Stimulated activated CD8-positive, alpha-beta memory T cell treated with anti-CD3 and anti-CD28 coated beads, Interleukin-12 subunit alpha, Interleukin-12 subunit beta, amount 100 ng/mL, for 1 hour (primary cell): ENCODE data around the gene PLEKHG1.

Experiments
- DNase-seq: peaks from one replicate; pipeline ENCODE4 v3.0.0-alpha.2; 2020; ENCODE audit warnings: low read depth

The PLEKHG1 gene

GRCh38 chr6:150620244-150620643 lies 20.6 kb downstream of the PLEKHG1 start:
- no peak for DNase-seq

DNA sequence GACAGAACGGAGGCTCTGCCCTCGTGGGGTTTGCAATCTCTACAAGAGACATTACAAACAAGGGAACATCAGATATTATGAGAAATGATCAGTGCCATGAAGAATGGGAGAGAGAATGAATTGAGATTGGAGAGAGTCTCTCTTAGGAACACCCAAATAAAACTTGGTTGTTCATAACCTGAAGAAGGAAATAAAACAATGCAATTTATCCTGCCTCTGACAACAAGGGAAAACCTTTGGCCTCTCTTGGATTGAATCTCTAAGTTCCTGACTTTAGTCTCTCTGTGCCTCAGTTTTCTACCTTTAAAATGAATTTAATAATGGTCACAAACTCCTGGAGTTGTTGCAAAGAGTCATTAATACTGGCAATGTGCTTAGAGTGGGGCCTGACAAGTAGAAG lies 21.1 kb downstream of the PLEKHG1 start:
- DNase-seq, result no peak

DNA sequence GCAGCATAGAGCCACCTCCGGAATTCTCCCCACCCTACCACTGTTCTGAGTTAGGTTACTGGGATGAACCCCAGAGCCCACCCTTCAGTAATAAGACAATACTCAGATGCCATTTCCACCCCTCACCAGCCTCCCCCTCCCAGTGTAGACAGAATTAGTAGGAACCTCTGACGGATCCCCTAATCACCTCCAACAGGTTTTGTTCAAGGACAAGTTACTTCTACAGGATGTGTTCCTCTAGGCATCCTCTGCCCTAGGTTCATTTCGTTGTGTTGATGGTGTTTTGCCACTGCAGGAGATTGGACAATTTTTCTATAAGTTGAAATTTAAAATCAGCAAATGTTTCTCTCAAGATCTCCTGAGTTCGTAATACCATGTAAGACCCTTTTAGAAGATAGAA lies 22.8 kb downstream of the PLEKHG1 start:
- no peak for DNase-seq

- DNase-seq, result no peak
Observed at GRCh38 chr6:150622941-150623874, 23.5 kb downstream of the PLEKHG1 start.

- no peak for DNase-seq
Observed at GRCh38 chr6:150624191-150624590, 24.5 kb downstream of the PLEKHG1 start.

- DNase-seq, result no peak
Observed at GRCh38 chr6:150625927-150626326, 26.2 kb downstream of the PLEKHG1 start.

- no peak for DNase-seq
Observed at GRCh38 chr6:150627154-150627553, 27.5 kb downstream of the PLEKHG1 start.

GRCh38 chr6:150627585-150628025 lies 27.9 kb downstream of the PLEKHG1 start:
- no peak for DNase-seq

DNA sequence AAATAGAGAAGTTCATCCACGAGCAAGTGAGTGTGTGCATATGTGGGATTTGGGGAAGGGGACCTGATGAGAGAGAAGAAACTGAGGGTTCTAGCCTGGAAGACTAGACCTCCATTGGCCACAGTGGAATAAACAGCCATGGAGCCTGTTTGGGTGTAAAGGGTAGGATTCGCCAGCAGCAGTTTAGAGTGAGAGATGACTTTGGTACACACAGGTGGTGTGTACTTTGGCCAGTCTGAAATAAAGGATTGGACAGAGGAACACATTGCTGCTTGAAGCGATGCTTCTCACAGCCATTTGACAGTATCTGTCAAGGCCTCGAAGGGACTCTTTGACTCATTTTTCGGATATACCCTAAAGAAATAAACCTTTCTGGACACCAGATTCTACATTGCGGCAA lies 29.2 kb downstream of the PLEKHG1 start:
- no peak for DNase-seq

DNA sequence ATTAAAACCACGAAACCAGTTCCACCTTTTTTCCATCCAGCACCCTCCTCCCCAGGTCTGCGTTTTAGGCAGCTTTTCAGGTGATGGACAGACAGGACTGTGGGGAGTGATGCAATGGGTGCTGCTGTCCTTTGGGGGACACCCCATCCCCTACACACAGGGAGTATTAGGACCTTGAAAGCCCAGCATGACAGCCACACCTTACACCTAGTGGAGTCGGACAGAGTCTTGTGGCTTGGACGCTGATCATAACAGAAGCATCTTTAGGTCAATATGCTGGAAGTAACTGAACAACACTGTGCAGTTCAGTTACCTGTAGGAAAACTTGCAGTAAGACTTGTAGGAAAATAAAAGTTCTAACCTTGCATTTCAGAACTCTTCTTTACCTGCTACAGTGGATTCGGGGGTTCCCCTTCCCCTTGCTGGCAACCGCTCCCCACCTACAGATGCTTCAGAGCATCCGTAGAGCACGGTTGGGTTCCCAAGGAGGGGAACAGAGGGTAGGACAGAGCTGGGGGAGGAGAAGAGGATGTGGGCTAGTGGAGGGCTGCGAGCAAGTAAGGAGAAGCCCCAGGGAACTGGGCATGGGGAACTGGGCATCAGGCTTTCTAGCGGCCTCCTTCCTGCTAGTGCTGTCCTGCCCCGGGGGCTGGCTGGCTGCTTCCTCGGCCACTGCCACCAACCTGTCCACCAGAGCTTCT lies 31.7 kb downstream of the PLEKHG1 start:
- no peak for DNase-seq

- DNase-seq, result no peak
Observed at GRCh38 chr6:150631984-150632642, 32.4 kb downstream of the PLEKHG1 start.

- DNase-seq, result no peak
Observed at GRCh38 chr6:150632785-150633485, 33.2 kb downstream of the PLEKHG1 start.

GRCh38 chr6:150633486-150633834 lies 33.8 kb downstream of the PLEKHG1 start:
- no peak for DNase-seq

GRCh38 chr6:150634176-150634963 lies 34.7 kb downstream of the PLEKHG1 start:
- DNase-seq, result no peak

DNA sequence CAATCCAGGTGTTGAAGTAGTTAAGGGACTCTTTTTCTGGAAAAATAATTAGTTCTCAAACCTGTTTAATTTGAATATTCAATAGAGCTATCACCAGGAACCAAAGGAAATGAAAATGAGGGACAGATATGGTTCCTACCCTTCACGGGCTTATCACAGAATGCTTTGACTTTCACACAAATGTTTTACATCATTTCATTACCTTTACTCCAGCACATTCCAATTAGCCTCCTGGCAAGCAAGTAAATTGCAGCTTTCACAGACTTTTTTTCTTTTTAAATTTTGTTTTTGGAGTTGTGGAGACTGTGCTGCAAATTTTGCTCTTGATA lies 35.2 kb downstream of the PLEKHG1 start:
- no peak for DNase-seq

- no peak for DNase-seq
Observed at GRCh38 chr6:150635906-150636514, 36.3 kb downstream of the PLEKHG1 start.

DNA sequence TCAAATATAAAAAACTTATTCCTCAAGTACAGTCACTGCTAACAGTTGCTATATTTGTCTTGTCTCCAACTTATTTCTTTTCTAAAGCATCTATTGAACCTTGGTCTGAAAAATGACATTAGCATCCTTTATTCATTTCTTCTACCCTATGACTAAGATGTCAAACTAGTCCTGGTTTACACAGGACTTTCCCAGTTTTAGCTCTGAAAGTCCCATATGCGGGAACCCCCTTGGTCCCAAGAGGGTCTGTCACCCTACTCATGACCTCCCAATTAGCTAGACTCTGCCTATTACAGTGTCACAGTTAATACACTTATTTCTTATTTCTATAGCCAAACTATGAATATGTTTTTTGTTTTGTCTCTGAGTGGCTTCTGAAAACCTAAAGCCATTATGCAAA lies 37.1 kb downstream of the PLEKHG1 start:
- DNase-seq, result no peak

DNA sequence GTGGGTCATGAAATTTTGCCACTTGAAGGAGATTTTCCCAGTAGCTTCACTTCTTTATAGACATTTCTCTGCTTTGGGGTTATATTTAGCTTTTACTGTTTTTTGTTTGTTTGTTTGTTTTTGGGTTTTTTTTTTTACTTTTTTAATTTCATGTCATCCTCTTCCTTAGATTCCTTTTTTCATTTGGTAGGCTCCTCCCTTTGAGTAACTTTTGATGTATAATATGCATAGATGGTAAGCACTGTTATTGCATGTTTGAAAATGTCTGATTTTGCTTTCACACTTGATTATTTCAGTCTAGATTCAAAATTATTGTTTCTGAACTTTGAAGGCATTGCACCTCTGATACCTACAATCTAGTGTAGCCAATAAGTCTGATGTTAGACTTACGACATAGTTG lies 37.6 kb downstream of the PLEKHG1 start:
- no peak for DNase-seq

DNA sequence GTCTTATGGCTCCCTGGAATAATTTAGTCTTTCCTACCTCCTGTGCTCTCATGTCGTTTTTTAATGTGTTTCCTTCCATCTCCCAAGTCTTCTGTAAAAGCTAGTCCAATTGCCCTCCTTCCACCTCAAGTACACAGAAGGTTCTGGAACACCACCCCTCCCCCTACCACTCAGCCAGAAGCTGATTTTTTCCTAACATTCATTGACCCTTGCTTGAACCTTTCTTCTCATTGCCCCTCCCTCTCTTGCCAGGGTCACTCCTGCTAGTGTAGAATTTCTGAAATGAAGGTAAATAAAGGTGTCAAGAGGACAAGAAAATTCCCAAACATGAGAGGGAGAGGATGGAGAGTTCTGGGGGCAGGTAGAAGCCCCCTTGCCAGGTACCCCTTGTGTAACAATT lies 38.6 kb downstream of the PLEKHG1 start:
- no peak for DNase-seq

- no peak for DNase-seq
Observed at GRCh38 chr6:150638765-150639164, 39.1 kb downstream of the PLEKHG1 start.

DNA sequence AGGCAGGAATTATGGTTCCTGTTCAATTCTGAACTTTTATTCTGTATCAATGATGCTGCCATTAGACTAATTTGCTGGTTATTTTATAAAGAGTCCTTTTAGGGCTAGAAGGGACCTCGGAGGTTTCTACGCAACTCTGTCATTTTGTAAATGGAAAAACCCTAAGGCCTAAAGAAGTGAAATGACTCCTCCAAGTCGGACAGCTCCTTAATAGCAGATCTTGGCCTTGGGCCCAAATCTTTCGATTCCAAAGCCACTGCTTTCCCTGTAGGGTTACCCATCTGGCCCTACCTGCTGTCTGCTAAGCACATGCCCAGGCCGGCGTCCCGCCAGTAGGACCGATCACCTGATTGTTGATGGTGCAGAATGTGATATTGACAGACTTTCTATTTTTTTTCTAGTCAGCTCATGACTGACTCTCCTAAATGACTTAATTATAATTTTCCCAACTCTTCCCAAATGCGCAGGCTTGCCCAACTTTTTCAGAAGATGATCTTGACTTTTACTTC lies 40.2 kb downstream of the PLEKHG1 start:
- DNase-seq, result no peak
